ENCODE data around the gene LMO4. TPM values are rescaled to one million over a fixed set of nuclear protein-coding genes. Genes with fewer than 3 reads are reported as not detected.

LMO4 gene
- total and polyA plus RNA-seq, 2 donors (not counting 1 experiment from before 2014, with no cell fraction given) = 35.7 to 46.0 TPM

GRCh38 chr1:87394982-87395381 lies 66.3 kb downstream of the LMO4 start:
- Histone ChIP-seq H3K4me2 (replicated peaks; ENCODE audit: low read depth, low read length, poor library complexity, severe bottlenecking) (no peak overlapping the region), H3K9ac (ENCODE audit: low read length) (no peak overlapping the region), H2AFZ (ENCODE audit: insufficient read depth, low read depth, low read length, poor library complexity, severe bottlenecking) (no peak overlapping the region), H3K79me2 (ENCODE audit: control insufficient read depth, insufficient read depth, low read length) (no peaks in the 10 kb centered on the region), H3K4me3 (ENCODE audit: control extremely low read depth in 1 of 5, extremely low read depth in 1 of 5, insufficient read depth in 1 of 5, low read depth in 2 of 5, low read length in 4 of 5) (no peak overlapping the region), H4K20me1 (ENCODE audit: control insufficient read depth, insufficient read depth, low read length, poor library complexity, severe bottlenecking) (no peaks in the 10 kb centered on the region), H3K4me1 (ENCODE audit: control insufficient read depth in 2 of 2, insufficient read depth in 2 of 2, low read length in 2 of 2) (peaks cover 0 to 15% of the 10 kb centered on the region in 2 donors), H3K27me3 (replicated peaks in 1 of 4; ENCODE audit: control extremely low read depth in 1 of 4, control insufficient read depth in 3 of 4, insufficient read depth in 4 of 4, low read length in 3 of 4) (no peaks in the 10 kb centered on the region), H3K9me3 (ENCODE audit: control extremely low read depth in 1 of 3, control insufficient read depth in 2 of 3, insufficient read depth in 1 of 3, low read length in 2 of 3) (no peaks in the 10 kb centered on the region), H3K27ac (ENCODE audit: low read length in 2 of 2) (no peak overlapping the region), H3K36me3 (replicated peaks in 1 of 2; ENCODE audit: control extremely low read depth in 1 of 2, control insufficient read depth in 1 of 2, extremely low read depth in 1 of 2, insufficient read depth in 2 of 2, low read length in 1 of 2) (no peaks in the 10 kb centered on the region)
- Mint-ChIP-seq H3K27ac (no peak overlapping the region), H3K27me3 (no peaks in the 10 kb centered on the region), H3K9me3 (ENCODE audit: insufficient read depth) (no peaks in the 10 kb centered on the region), H3K4me3 (no peak overlapping the region), H3K4me1 (peaks cover 23% of the 10 kb centered on the region)
- ATAC-seq (ENCODE audit: low read depth) (no peak), DNase-seq (no peak)
- TF ChIP-seq, protein P1, sequence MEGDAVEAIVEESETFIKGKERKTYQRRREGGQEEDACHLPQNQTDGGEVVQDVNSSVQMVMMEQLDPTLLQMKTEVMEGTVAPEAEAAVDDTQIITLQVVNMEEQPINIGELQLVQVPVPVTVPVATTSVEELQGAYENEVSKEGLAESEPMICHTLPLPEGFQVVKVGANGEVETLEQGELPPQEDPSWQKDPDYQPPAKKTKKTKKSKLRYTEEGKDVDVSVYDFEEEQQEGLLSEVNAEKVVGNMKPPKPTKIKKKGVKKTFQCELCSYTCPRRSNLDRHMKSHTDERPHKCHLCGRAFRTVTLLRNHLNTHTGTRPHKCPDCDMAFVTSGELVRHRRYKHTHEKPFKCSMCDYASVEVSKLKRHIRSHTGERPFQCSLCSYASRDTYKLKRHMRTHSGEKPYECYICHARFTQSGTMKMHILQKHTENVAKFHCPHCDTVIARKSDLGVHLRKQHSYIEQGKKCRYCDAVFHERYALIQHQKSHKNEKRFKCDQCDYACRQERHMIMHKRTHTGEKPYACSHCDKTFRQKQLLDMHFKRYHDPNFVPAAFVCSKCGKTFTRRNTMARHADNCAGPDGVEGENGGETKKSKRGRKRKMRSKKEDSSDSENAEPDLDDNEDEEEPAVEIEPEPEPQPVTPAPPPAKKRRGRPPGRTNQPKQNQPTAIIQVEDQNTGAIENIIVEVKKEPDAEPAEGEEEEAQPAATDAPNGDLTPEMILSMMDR (IDR thresholded peaks at IDR 0.05) = no peak
- no peak for TF ChIP-seq EZH2 (IDR thresholded peaks at IDR 0.05; ENCODE audit: borderline replicate concordance, insufficient read depth, low read depth, low read length, poor library complexity, severe bottlenecking)
- ChIA-PET CTCF (no interaction called here), POLR2A (no interaction called here)
- no CpG with 5 or more reads among the region's 2 CpGs for WGBS (ENCODE audit: insufficient coverage)
- intact Hi-C loops (cut with micrococcal nuclease) = no loop called here
